Measurements from ENCODE around the gene APOC4. TPM values are rescaled to one million over a fixed set of nuclear protein-coding genes. Genes with fewer than 3 reads are reported as not detected.

APOC4 gene
- total RNA-seq, 1 experiment from 2014 or later, result not detected

DNA sequence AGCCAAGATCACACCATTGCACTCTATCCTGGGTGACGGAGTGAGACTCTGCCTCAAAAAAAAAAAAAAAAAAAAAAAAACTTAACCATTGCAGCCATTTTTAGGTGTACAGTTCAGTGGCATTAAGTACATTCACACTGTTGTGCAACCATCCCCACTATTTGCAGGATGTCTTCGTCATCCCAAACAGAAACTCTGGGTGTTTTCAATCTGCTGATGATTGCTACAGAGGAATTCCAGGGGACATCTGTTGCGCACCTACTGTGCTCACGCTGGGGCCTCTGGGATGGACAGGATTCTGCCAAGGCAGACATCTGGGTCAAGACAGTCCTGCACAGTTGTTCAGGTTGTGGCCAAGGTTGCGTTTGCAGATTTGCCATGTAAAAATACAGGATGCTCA, 2.4 kb upstream of the APOC4 start:
- Histone ChIP-seq H3K9me2 (replicated peaks; ENCODE audit: low read length) (no peaks in the 10 kb centered on the region), H2AFZ (ENCODE audit: low read length) (no peak overlapping the region), H3K79me2 (ENCODE audit: low read length) (no peaks in the 10 kb centered on the region), H3K9ac (ENCODE audit: low read length) (no peak overlapping the region), H3K27ac (ENCODE audit: low read length) (no peak overlapping the region), H3K4me1 (ENCODE audit: insufficient read depth, low read length) (no peaks in the 10 kb centered on the region), H4K20me1 (ENCODE audit: low read length) (no peaks in the 10 kb centered on the region), H3K4me3 (ENCODE audit: low read length) (no peak overlapping the region), H3K36me3 (ENCODE audit: low read depth, low read length) (no peaks in the 10 kb centered on the region), H3F3A (ENCODE audit: low read length, unreplicated experiment) (no peaks in the 10 kb centered on the region), H3K27me3 (ENCODE audit: low read length) (no peaks in the 10 kb centered on the region), H3K4me2 (ENCODE audit: low read length) (no peak overlapping the region), H3K9me3 (ENCODE audit: low read length) (no peaks in the 10 kb centered on the region)
- TF ChIP-seq EZH2phosphoT487 (IDR thresholded peaks at IDR 0.05; ENCODE audit: borderline replicate concordance, low read length) (no peak), EZH2 (IDR thresholded peaks at IDR 0.05; ENCODE audit: low read length, unreplicated experiment) (no peak)
- TF ChIP-seq, protein P1, sequence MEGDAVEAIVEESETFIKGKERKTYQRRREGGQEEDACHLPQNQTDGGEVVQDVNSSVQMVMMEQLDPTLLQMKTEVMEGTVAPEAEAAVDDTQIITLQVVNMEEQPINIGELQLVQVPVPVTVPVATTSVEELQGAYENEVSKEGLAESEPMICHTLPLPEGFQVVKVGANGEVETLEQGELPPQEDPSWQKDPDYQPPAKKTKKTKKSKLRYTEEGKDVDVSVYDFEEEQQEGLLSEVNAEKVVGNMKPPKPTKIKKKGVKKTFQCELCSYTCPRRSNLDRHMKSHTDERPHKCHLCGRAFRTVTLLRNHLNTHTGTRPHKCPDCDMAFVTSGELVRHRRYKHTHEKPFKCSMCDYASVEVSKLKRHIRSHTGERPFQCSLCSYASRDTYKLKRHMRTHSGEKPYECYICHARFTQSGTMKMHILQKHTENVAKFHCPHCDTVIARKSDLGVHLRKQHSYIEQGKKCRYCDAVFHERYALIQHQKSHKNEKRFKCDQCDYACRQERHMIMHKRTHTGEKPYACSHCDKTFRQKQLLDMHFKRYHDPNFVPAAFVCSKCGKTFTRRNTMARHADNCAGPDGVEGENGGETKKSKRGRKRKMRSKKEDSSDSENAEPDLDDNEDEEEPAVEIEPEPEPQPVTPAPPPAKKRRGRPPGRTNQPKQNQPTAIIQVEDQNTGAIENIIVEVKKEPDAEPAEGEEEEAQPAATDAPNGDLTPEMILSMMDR (conservative IDR thresholded peaks at IDR 0.05; ENCODE audit: low read depth, low read length), result no peak
- DNase-seq, result no peak
- POLR2A ChIA-PET (ENCODE audit: unreplicated experiment), result no interaction called here
- CTCF ChIA-PET, result no interaction called here
- ATAC-seq, result no peak
- intact Hi-C loops (cut with micrococcal nuclease), result no loop called here
- BruUV-seq (replicated peaks), result no TSS peak

DNA sequence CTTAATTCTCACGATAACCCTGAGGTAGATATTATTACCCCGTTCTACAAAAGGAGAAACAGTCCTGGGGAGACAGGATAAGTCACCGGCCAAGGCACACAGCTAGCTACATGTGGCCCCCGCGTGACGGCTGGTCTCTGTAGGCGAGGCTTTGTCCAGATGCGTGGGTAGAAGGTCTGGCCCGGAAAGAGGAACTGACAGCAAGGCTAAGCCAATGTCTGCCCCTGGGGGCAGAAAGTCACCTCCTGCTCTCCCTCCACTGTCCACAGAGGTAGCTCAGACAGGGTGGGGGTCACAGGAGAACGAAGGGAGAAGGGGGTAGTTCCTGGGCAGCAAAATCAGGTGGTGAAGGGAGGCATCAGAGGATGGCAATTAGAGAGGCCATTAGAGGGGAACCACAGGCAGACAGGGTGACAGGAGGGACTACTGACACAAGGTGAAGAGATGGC, 1.8 kb downstream of the APOC4 start:
- intact Hi-C loops (cut with micrococcal nuclease), result no loop called here
- CTCF ChIA-PET, result no interaction called here
- no peak for ATAC-seq
- Histone ChIP-seq H3K9me2 (replicated peaks; ENCODE audit: low read length) (no peaks in the 10 kb centered on the region), H3K4me3 (ENCODE audit: low read length) (no peak overlapping the region), H2AFZ (ENCODE audit: low read length) (no peak overlapping the region), H3K9me3 (ENCODE audit: low read length) (no peaks in the 10 kb centered on the region), H3K4me1 (ENCODE audit: insufficient read depth, low read length) (no peaks in the 10 kb centered on the region), H3K27me3 (ENCODE audit: low read length) (no peaks in the 10 kb centered on the region), H3K79me2 (ENCODE audit: low read length) (no peaks in the 10 kb centered on the region), H3K4me2 (ENCODE audit: low read length) (no peak overlapping the region), H3K36me3 (ENCODE audit: low read depth, low read length) (no peaks in the 10 kb centered on the region), H4K20me1 (ENCODE audit: low read length) (no peaks in the 10 kb centered on the region), H3K9ac (ENCODE audit: low read length) (no peak overlapping the region), H3F3A (ENCODE audit: low read length, unreplicated experiment) (no peaks in the 10 kb centered on the region), H3K27ac (ENCODE audit: low read length) (no peak overlapping the region)
- no peak for DNase-seq
- TF ChIP-seq EZH2 (IDR thresholded peaks at IDR 0.05; ENCODE audit: low read length, unreplicated experiment) (no peak), EZH2phosphoT487 (IDR thresholded peaks at IDR 0.05; ENCODE audit: borderline replicate concordance, low read length) (no peak)
- TF ChIP-seq, protein P1 (conservative IDR thresholded peaks at IDR 0.05; ENCODE audit: low read depth, low read length), result no peak
- POLR2A ChIA-PET (ENCODE audit: unreplicated experiment), result no interaction called here
- BruUV-seq (replicated peaks), result no TSS peak

DNA sequence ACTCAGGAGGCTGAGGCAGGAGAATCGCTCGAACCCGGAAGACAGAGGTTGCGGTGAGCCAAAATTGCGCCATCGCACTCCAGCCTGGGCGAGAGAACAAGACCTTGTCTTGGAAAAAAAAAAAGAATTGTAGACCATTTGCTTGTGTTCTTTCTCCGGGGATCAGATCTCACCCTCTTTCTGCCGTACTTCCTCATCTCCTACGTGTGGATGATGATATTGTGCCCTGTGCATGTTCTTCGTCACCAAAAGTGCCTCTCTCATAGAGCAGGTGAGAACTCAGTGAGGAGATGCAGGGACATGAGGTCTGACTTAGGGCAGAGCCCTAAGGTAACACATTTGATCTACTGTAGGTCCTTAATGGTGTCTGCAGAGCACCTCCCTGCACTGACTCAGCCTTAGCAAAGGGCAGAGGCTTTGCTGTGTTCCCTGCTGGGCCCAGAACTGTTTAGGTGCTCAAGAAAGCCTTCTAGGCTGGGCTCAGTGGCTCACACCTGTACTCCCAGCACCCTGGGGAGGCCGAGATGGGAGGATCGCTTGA, 5.1 kb downstream of the APOC4 start:
- no peaks in the 10 kb centered on the region for H3K27me3 ChIP-seq (ENCODE audit: low read length)
- H3K9me3 ChIP-seq (ENCODE audit: low read length), result no peaks in the 10 kb centered on the region
- no peak overlapping the region for H3K9ac ChIP-seq (ENCODE audit: low read length)
- intact Hi-C loops (cut with micrococcal nuclease), result no loop called here
- no peaks in the 10 kb centered on the region for H3K9me2 ChIP-seq (replicated peaks; ENCODE audit: low read length)
- no peak overlapping the region for H3K4me3 ChIP-seq (ENCODE audit: low read length)
- no peak overlapping the region for H2AFZ ChIP-seq (ENCODE audit: low read length)
- H3K27ac ChIP-seq (ENCODE audit: low read length), result no peak overlapping the region
- no TSS peak for BruUV-seq (replicated peaks)
- no peaks in the 10 kb centered on the region for H3K36me3 ChIP-seq (ENCODE audit: low read depth, low read length)
- DNase-seq (no peak), ATAC-seq (no peak)
- POLR2A ChIA-PET (ENCODE audit: unreplicated experiment), result no interaction called here
- H3K4me1 ChIP-seq (ENCODE audit: insufficient read depth, low read length), result no peaks in the 10 kb centered on the region
- no peaks in the 10 kb centered on the region for H4K20me1 ChIP-seq (ENCODE audit: low read length)
- CTCF ChIA-PET, result no interaction called here
- no peaks in the 10 kb centered on the region for H3F3A ChIP-seq (ENCODE audit: low read length, unreplicated experiment)
- TF ChIP-seq, protein P1 (conservative IDR thresholded peaks at IDR 0.05; ENCODE audit: low read depth, low read length), result no peak
- TF ChIP-seq EZH2 (IDR thresholded peaks at IDR 0.05; ENCODE audit: low read length, unreplicated experiment) (no peak), EZH2phosphoT487 (IDR thresholded peaks at IDR 0.05; ENCODE audit: borderline replicate concordance, low read length) (no peak)
- no peak overlapping the region for H3K4me2 ChIP-seq (ENCODE audit: low read length)
- no peaks in the 10 kb centered on the region for H3K79me2 ChIP-seq (ENCODE audit: low read length)
